Measurements from ENCODE around the gene FANCI.

Gene FANCI

GRCh38 chr15:89363770-89364169 lies 120.0 kb downstream of the FANCI start:
- DNase-seq: no peak

GRCh38 chr15:89364341-89364740 lies 120.6 kb downstream of the FANCI start:
- DNase-seq: no peak

GRCh38 chr15:89364741-89365450 lies 121.1 kb downstream of the FANCI start:
- DNase-seq: no peak

GRCh38 chr15:89365462-89366065 lies 121.8 kb downstream of the FANCI start:
- no peak for DNase-seq

All from NCI-H226 (cell line).